ENCODE results near the gene MAML2. TPM values are rescaled to one million over a fixed set of nuclear protein-coding genes. Genes with fewer than 3 reads are reported as not detected.

MAML2 gene
- total RNA-seq, 1 experiment from 2014 or later = 0.82 TPM

DNA sequence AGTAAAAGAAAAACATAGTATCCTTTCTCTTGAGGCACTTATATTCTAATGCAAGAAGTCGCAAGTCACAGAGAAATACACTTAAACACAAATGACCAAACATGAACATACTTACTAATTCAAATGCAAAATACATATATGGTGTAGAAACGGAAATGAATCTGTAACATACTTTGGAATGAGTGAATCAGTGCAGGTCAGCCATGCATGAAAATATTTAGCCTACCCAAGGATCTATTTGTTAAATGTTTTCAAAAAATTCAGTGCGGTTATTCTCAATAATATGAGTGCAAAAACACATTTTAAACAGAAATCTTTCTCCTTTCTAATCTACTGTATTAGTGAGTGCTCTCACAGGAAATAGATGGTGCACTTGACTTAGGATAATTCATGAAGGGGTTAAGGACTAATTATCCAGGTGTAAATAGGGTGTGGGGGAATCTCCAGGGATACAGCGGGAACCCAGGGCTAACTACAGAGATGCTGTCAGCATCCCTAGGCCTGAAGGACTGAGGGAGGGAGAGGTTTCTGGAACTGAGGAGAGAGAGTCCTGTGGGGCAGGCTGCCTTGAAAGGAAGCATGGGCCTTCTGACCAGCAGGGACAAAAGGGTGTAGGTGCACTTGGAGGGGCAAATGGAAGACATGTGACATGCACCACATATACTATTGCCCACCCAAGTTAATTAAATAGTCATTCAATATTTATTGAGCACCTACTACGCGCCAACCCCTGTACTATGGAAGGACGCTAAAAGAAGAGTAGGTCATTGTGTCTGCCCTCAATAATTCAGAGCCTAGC, 139.2 kb downstream of the MAML2 start:
- DNase-seq = no peak
- Histone ChIP-seq H3K4me3 (no peak overlapping the region), H3K27me3 (no peaks in the 10 kb centered on the region), H3K36me3 (no peaks in the 10 kb centered on the region), H3K9me3 (no peaks in the 10 kb centered on the region)

DNA sequence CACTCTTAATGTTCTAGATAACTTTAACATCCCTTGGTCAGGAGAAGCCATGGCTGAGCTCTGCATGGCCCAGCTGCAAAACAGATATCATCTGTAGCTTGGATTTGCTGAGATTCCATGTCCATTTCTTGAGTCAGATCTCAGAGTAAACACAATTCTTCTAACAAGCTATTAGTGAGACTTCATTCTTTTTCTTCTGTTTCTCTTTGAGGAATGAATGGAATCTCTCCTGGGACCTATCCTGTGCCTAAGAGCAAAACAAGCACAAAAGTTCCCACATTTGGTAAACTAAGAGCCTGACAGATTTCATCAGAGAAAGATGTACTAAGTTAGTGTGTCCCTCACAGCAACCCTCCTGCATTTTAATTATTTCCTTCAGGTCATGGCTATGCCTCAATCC, 142.8 kb downstream of the MAML2 start:
- no peak for DNase-seq
- Histone ChIP-seq H3K27me3 (no peaks in the 10 kb centered on the region), H3K9me3 (no peaks in the 10 kb centered on the region), H3K4me3 (no peak overlapping the region), H3K36me3 (no peaks in the 10 kb centered on the region)

DNA sequence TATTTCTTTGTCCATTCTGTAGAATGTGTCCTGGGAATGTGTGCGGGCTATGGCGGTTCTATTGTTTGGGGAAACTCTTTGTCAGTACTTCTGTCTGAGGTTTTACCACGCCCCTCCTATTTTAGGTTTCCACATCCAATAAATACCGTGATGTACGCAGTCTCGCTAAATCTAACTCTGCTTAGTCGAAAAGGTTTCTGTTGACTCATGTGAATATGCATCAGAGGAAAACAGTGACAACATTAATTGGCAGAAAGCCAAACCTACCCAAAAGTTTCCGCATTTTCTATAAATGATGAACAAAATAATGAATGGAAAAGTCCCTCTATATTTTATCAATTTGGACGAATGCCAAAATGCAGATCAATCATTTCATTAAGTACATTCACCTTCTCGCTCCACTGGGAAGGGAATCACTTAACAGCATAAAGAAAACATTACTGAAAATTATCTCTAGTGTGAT, 143.4 kb downstream of the MAML2 start:
- no peaks in the 10 kb centered on the region for H3K27me3 ChIP-seq
- DNase-seq = no peak
- H3K4me3 ChIP-seq = no peak overlapping the region
- H3K9me3 ChIP-seq = no peaks in the 10 kb centered on the region
- H3K36me3 ChIP-seq = no peaks in the 10 kb centered on the region

DNA sequence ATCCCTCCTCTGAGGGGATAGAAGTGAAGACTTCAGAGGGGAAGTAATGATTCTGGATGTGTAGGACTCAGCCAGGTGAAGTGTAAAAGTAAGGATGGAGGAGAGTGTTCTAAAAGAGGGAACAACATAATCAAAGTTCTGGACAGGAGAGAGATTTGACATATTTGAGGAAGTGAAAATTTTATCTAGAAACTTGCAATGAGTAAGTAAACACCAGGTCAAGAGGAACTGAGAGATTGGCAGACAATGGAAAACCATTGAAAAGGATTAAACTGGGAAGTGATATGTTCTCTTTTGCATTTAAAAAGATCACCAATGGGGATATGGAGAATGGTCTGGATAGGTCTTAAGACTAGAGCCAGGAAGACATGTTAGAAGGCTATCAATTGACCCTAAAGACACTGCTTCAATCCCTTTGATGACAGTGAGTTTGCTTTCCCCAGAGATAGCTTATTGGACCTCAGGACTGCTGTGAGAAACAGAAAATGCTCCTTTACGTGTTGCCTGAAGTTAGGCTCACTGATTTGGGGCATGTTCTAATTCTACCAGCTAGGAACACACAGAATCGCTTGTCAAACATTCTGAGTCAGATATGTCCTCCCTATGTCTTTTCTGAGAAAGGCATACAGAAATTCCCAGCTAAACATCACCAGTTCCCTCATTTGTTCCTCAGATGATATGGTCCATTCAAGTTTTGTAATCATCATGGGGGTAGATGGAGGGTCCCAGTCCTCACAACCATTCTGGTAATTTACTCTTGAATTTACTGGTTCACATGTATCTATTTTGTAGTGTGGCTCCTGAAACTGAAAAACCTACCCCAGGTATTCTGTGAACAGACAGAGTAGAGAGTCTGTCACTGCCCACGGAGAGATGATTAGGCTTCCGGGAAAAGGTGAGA, 144.9 kb downstream of the MAML2 start:
- Histone ChIP-seq H3K9me3 (no peaks in the 10 kb centered on the region), H3K36me3 (no peaks in the 10 kb centered on the region), H3K4me3 (no peak overlapping the region), H3K27me3 (no peaks in the 10 kb centered on the region)
- no peak for DNase-seq

DNA sequence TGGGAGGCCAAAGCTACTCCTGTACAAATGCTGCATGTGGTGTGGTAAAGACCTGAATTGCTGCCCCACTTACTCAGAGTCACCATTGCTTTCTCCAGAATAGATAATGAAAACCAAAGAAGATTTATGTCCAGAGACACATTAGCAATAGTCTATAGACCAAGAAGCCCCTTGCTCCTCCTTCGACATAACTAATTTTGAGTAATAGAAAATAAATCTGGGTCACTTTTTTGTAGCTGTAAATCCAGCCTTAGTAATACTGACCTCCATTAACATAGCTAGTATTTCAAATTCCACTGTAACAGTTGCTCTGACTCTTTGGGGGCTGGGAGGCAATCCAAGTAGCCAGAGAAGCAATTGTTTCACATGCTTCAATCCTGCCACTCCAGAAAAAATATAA, 145.9 kb downstream of the MAML2 start:
- no peak for DNase-seq
- Histone ChIP-seq H3K36me3 (no peaks in the 10 kb centered on the region), H3K9me3 (no peaks in the 10 kb centered on the region), H3K4me3 (no peak overlapping the region), H3K27me3 (no peaks in the 10 kb centered on the region)

DNA sequence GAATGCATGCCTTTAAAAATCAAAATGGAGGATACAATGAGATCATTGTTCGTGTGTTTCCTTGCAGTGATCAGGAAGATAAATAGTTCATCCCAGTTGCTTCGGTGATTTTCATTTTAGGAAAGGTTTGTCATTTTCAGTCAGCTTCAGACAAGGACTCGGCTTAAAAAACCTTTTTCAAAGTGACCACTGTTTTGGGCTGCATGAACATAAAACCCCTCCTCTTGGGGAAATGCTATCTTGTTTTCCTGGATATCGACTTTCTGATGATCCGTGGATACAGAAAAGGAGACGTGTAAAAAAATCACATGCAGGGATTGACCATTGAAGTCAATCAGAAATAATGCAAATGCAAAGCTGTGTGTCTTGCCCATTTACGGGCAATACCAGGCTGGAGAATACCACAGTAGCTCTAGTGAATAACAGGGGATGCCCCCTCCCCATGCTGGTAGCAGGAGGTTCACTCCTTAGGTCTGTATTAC, 146.8 kb downstream of the MAML2 start:
- H3K4me3 ChIP-seq = no peak overlapping the region
- no peaks in the 10 kb centered on the region for H3K27me3 ChIP-seq
- no peaks in the 10 kb centered on the region for H3K9me3 ChIP-seq
- no peaks in the 10 kb centered on the region for H3K36me3 ChIP-seq
- no peak for DNase-seq

DNA sequence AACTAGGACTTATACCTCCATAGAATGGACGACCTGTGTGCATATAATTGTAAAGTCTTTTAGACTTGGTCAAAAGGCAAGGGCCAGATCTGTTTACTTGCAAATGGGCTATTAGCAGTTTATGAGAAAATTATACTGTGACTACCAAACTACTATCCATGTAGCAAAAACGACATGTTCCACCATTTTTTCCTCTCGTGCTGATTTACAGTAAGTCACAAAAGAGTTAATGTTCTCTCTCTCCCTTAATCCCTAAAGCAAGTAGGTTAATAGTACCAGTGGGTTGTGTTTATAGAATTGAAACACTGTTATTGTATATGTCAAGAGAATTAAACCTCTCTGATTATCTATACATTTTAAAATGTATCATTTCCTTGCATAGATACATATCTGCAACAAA, 147.3 kb downstream of the MAML2 start:
- H3K36me3 ChIP-seq = no peaks in the 10 kb centered on the region
- DNase-seq = no peak
- no peak overlapping the region for H3K4me3 ChIP-seq
- no peaks in the 10 kb centered on the region for H3K27me3 ChIP-seq
- no peaks in the 10 kb centered on the region for H3K9me3 ChIP-seq

DNA sequence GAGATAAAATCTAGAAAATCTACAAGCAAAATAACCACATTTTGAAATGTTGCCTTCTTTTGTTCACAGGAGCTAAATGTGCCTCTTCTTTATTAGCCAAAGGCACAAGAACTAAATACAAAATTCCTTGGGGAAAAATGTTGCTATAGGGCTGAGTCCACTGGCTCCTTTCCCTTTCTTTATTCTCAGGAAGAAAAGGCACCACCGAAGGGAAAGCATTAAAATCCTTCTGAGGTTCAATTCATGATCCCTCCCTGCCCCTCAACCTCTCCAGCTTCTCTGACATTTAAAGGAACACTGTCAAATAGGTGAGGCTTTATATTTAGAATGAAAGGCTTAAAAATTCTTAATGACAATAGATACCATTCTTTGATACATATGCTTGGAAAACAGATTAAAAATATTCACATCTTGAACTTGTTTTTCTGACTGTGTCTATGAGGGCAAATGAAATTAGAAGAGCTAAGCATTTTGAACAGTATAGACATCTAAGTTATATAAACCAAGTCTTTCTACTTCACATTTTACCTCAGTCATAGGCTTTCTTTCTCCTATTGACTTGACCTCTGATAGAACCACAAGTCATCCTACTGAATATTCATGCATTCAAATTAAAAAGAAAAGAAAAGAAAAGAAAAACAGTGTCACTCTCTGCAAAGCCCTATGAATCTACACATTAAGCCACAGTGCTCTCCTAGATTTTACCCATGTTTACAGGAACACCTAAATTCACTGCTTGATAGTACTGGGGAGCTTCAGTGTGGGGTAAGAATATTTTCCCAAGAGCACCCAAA, 148.2 kb downstream of the MAML2 start:
- Histone ChIP-seq H3K36me3 (no peaks in the 10 kb centered on the region), H3K9me3 (no peaks in the 10 kb centered on the region), H3K27me3 (no peaks in the 10 kb centered on the region), H3K4me3 (no peak overlapping the region)
- DNase-seq = no peak

DNA sequence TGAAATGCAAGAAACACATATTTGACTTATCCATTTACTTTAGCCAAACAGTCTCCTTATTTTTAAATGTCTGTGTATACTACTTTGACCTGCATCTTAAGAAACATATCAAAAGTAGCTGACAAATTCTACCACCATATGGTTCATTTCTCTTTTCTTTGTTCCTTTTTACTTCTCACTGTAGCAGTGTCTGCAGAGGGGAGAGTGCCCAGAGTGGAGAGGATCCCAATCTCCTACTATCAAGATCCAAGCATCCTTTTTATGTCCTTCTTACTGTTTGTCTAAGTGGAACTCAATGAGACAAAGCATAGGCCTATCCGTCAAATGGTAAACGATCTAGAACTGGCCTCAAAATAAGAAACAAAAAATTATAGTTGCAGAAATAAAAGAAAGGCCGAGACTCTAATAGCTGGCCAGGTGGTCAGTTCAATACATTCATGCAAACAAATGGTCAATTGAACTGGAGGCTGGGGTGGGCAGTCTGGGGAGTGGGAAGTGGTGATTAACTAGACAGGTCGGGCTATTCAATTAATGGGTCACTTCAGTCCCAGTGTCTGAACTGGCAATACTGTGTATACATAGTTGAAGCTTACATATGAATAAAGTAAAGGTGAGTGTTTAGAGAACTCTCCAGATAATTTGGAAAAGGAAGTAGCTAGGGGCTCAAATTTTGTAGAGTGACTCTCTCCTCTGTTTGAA, 149.1 kb downstream of the MAML2 start:
- Histone ChIP-seq H3K36me3 (no peaks in the 10 kb centered on the region), H3K27me3 (no peaks in the 10 kb centered on the region), H3K4me3 (no peak overlapping the region), H3K9me3 (no peaks in the 10 kb centered on the region)
- no peak for DNase-seq

DNA sequence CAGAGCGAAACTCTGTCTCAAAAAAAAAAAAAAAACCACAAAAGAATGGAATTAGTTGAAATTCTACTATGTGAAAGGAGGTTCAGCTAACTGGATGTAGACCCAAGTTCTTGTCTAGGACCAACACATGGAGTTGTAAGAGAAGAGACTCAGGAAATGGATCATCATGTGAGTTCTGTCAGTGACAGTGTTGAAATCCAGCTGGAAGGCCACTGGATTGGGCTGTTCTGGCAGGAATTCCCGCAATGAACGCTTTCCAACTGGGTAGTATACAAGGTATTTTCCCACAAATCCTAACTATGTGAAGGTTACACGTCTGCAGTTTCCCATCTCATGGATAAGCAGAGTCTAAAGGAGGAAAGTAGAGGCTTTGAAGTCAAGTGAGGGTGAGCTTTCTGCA, 151.2 kb downstream of the MAML2 start:
- H3K36me3 ChIP-seq = no peaks in the 10 kb centered on the region
- DNase-seq = no peak

DNA sequence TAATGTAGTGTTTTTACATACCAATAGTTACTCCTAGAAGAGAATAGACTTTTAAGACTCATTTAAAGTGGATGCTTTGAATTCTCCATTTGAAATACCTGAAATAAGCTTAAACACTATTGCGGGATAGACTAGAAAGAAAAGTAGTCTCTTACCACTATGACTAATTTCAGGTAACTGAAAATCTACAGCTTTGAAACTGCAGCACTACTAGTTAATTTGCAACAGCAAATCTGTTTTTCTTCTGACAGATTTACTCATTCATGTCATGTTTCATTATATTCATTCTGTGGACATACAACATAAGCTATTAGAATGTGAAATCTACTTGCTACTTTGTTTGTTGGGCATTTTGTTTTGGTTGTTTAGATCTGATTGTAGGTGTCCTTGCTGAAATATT, 153.6 kb downstream of the MAML2 start:
- DNase-seq = no peak
- no peaks in the 10 kb centered on the region for H3K27me3 ChIP-seq
- no peaks in the 10 kb centered on the region for H3K36me3 ChIP-seq
- H3K4me3 ChIP-seq = no peak overlapping the region
- no peaks in the 10 kb centered on the region for H3K9me3 ChIP-seq

More for the DNA sequence above, 151.2 kb downstream of the MAML2 start:
- no peaks in the 10 kb centered on the region for H3K9me3 ChIP-seq
- no peaks in the 10 kb centered on the region for H3K27me3 ChIP-seq
- no peak overlapping the region for H3K4me3 ChIP-seq

DNA sequence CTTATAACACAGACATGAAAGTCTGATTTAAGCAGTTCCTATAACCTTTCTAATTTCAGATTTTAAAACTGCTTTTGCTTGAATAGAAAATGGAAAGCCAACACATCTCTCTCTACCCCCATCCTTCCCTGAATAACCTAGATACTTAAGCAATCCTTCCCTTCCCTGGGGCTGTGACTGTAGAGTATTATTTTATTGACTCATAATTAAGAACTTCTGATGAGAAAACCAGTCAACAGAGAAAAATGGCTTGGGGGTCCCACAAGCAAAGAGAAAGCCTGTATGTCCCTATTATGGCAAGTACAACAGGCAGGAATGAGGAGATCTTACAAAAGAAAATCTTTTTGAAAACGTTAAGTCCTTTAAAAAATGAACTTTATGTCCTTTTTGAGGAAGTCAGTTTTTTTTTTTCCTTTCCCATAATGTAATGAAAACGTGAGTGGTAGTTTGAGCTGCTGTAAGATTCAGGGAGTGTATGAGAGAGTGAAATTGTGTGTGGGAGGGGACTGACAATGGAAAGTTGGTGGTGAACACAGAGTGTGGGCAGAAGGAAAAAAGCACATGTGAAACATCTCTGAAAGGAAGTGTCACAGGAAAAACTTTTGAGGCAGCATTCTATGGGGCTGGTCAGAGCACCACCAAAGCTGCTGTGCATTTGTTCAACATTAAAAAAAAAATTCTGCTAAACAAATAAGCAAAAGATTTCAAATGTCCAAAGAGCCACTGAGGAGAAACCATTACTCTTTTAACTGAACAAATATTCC, 154.6 kb downstream of the MAML2 start:
- Histone ChIP-seq H3K9me3 (no peaks in the 10 kb centered on the region), H3K27me3 (no peaks in the 10 kb centered on the region), H3K36me3 (no peaks in the 10 kb centered on the region), H3K4me3 (no peak overlapping the region)
- DNase-seq = no peak

DNA sequence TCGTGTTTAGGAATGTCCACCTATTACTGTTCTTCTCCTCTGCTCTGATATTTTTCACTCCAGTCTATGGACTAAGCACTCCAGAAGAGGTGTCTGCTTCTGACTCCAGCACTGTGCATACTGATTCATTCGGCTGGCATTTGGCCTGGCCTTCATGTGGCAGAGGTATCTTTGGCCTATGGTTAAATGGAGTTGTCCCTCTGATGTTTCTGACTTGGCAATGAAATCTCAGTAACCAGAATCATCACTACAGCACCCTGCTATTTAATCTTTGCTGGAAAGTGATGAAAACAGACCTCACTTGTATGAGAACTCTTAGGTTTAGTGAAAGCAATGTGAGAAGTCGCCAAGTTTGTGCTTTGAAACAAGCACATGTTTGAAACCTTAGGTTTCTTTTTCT, 155.2 kb downstream of the MAML2 start:
- H3K27me3 ChIP-seq = no peaks in the 10 kb centered on the region
- no peaks in the 10 kb centered on the region for H3K9me3 ChIP-seq
- peak; percentile 86 for DNase-seq
- no peak overlapping the region for H3K4me3 ChIP-seq
- no peaks in the 10 kb centered on the region for H3K36me3 ChIP-seq

DNA sequence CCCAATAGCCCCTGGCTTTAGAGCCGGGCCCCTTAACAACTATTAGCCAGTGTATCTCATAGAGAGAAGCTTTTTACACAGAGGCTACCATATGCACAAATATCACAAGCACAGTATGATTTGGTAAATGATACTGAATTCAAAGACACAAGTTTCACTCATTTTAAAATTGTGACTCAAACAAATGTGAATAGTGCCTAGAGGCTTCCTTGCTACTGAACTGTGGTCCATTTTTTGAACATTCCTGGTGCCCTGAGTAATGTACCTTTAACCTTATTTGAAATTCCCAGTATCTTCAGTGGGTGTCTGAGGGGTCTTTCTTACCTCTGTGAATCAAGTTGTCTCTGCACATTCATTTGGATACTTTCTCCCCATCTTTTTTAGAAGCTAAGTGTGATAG, 156.2 kb downstream of the MAML2 start:
- H3K36me3 ChIP-seq = no peaks in the 10 kb centered on the region
- no peak overlapping the region for H3K4me3 ChIP-seq
- H3K27me3 ChIP-seq = no peaks in the 10 kb centered on the region
- DNase-seq = no peak
- no peaks in the 10 kb centered on the region for H3K9me3 ChIP-seq

DNA sequence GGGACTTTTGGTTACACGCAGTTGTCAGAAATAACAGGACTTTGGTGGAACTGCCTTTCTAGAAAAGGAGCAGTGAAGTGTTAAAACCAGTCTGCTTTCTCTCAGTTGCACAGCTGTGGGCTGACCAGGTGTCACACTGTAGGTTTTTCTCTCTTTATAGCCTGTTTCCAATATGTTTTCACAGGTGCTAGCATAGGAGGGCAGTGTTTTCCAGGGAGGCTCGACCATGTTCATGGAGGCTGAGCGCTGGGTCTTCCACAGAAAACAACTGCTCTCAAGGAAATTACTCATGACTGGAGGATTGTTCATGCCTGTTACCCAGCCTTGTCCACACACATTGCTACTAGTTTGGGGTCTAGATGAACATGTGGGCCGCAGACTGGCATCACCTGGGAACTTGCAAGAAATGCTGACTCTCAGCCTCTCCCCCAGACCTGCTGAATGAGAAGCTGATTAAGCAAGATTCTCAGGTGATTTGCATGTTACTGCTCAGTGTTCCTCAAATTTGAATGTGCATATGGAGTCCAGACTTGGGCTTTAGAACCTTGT, 157.7 kb downstream of the MAML2 start:
- Histone ChIP-seq H3K27me3 (no peaks in the 10 kb centered on the region), H3K4me3 (no peak overlapping the region)

More for the DNA sequence above, 157.7 kb downstream of the MAML2 start:
- Histone ChIP-seq H3K36me3 (no peaks in the 10 kb centered on the region), H3K9me3 (no peaks in the 10 kb centered on the region)
- DNase-seq = no peak
